IPS DF 6.9 (cell line): ENCODE measurements around the gene SLC45A3.
"Not testable (repeated sequence)": the region's sequence is repeated elsewhere in the genome, so short reads cannot be mapped to it uniquely, and the experiment has no call there.

Experiments used
- DNase-seq: peaks from one replicate; pipeline ENCODE4 v3.0.0-alpha.2; 2013; ENCODE audit warnings: low read depth, low spot score
- H3K27ac ChIP-seq: one replicate; pipeline ENCODE4 v1.5.1; 2013; ENCODE audit warnings: low read length, control low read depth
- H3K27me3 ChIP-seq: 2 replicates; pipeline ENCODE4 v1.6.1; 2013; ENCODE audit warnings: mild to moderate bottlenecking, low read length; ENCODE audit not compliant: control insufficient read depth, insufficient read depth
- H3K36me3 ChIP-seq: 2 replicates; pipeline ENCODE4 v1.6.1; 2013; ENCODE audit warnings: low read length; ENCODE audit not compliant: control insufficient read depth, insufficient read depth
- H3K4me1 ChIP-seq: 2 replicates; pipeline ENCODE4 v1.6.1; 2013; ENCODE audit warnings: low read length; ENCODE audit not compliant: control insufficient read depth, insufficient read depth
- H3K4me3 ChIP-seq: 2 replicates; pipeline ENCODE4 v1.5.1; 2013; ENCODE audit warnings: mild to moderate bottlenecking, low read length
- H3K9me3 ChIP-seq: 2 replicates; pipeline ENCODE4 v1.6.1; 2013; ENCODE audit warnings: low read length, inconsistent platforms; ENCODE audit not compliant: control insufficient read depth, insufficient read depth
- WGBS: extraction: QIAGEN DNeasy Blood & Tissue Kit; methylation state at CpG from one replicate; pipeline ENCODE4 v1.1.7; 2013; ENCODE audit warnings: mixed read lengths, missing lambda C conversion rate; ENCODE audit not compliant: insufficient read length, insufficient coverage; 5-methylcytosine and 5-hydroxymethylcytosine counted together

The SLC45A3 gene

DNA sequence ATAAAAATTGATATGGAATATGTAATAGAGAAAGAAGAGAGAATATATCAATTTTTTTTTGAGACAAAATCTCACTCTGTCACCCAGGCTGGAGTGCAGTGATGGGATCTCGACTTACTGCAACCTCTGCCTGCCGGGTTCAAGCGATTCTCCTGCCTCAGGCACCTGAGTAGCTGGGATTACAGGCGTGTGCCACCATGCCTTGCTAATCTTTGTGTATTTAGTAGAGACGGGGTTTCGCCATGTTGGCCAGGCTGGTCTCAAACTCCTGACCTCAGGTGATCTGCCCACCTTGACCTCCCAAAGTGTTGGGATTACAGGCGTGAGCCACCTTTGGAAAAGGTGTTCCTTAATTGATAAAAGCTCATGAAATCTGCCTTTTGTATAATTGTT, 44.2 kb downstream of the SLC45A3 start:
- no CpG with 5 or more reads among the region's 7 CpGs for WGBS
- H3K9me3 ChIP-seq, DNase-seq, H3K4me3 ChIP-seq, H3K4me1 ChIP-seq, H3K27ac ChIP-seq, H3K27me3 ChIP-seq, H3K36me3 ChIP-seq: not testable (repeated sequence)

DNA sequence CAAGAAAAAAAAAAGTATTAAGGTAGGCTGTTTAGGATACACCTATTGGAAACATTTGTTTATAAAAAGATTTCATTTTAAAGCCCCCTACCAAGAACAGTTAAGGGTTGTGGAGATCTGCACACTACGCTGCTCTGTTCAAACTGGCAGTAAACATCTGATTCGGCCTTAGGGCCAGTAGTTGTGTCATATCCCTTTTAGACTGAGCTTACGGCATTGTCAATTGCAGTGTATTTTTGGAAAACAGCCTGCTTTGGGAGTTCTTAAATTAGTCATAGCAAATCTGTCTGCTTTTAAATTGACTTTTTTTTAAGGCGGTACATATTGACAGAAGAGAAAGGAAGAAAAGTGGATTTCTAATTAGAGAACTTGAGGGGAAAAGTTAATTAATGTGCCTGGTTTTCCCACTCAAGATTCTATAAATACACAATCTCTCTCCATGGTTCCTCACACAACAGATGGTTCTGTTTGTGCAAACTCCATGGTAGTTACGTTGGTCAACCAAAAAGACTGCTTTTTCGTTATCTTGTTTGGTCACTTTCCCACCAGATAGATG, 46.8 kb downstream of the SLC45A3 start:
- Histone ChIP-seq H3K4me1 (no peaks in the 10 kb centered on the region), H3K4me3 (no peak overlapping the region), H3K9me3 (no peaks in the 10 kb centered on the region), H3K27me3 (no peaks in the 10 kb centered on the region), H3K36me3 (no peaks in the 10 kb centered on the region), H3K27ac (no peak overlapping the region)
- no peak for DNase-seq
- WGBS, result no CpG with 5 or more reads among the region's 6 CpGs

DNA sequence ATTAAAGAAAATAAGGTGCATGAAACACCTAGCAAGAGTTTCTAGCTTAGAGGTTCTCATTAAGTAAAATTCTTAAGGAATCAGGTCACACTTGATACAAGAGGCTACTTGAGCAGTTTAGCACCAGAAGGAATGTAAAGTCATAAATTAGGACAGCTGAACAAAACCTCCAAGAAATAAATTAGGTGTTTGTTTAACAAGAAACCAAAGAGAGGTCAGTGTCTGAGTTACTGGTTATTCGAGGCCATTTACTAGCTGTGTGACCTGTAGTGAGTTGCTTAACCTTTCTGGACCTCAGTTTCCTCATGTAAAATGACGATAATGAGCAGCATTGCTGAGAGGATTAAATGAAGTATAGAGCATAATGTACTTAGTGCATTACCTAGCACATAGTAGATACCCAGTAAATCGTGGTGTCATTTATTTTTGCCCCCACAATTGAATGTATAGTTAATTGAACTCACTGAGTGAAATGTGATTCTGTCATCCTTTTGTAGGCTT, 47.6 kb downstream of the SLC45A3 start:
- DNase-seq, result no peak
- Histone ChIP-seq H3K4me1 (no peaks in the 10 kb centered on the region), H3K36me3 (no peaks in the 10 kb centered on the region), H3K9me3 (no peaks in the 10 kb centered on the region), H3K27me3 (no peaks in the 10 kb centered on the region), H3K4me3 (no peak overlapping the region; the same call in 1 of the 2 replicates), H3K27ac (no peak overlapping the region)
- no CpG with 5 or more reads among the region's 3 CpGs for WGBS

DNA sequence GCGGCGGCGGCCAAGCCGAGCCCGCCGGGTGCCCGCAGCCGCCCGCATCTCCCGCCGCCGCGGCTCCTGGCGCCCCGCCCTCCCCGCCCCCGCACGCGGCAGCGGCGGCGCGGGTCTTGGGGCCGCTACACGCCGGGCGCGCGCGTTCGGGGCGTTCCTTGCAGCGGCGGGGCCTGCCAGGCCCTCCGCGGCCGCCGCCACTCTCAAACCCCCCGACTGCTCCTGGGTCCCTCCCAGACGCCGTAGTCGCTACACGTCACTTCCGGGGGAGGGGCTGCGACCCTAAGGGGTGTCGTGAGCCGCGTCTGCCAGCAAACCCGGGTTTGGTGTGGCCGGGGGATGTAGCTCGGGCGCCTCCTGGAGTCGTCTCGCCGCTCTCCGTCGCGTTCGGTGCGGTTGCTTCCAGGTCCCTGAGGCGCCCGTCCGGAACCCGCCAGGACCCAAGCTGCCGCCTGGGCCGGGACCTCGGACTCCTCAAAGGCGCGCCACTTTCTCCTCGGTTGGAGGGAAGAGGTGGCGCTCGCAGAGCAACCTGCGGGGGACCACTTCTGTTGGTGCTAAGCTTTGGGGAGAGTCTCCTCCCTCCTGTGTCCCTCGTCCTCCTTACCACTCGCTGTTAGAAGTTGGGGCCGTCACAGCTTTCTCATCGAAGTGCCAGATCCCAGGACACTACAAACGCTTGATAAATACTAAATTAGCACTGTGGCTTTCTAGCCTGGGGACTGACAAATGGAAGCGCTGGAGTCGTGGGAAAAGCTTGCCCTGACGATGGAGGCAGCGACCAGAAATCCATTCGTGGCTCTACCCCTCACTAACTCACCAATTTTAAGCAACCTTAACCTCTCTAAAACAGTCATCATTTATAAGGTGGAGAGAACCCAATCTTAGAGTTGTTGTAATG, 48.3 kb downstream of the SLC45A3 start, which contains the start of gene ELK4:
TSS of gene ELK4 (minus strand) at position 244 of the 901 bp plus-strand sequence. CDS start 8,129 bp downstream, outside the sequence.
- Histone ChIP-seq H3K27me3 (no peaks in the 10 kb centered on the region), H3K36me3 (no peaks in the 10 kb centered on the region), H3K4me1 (no peaks in the 10 kb centered on the region), H3K9me3 (no peaks in the 10 kb centered on the region), H3K27ac (no peak within 1 kb of the TSS), H3K4me3 (peak within 1 kb of the TSS; percentile 74; the same call in 1 of the 2 replicates)
- peak; percentile 91 for DNase-seq
- WGBS, result no CpG with 5 or more reads among the region's 83 CpGs

DNA sequence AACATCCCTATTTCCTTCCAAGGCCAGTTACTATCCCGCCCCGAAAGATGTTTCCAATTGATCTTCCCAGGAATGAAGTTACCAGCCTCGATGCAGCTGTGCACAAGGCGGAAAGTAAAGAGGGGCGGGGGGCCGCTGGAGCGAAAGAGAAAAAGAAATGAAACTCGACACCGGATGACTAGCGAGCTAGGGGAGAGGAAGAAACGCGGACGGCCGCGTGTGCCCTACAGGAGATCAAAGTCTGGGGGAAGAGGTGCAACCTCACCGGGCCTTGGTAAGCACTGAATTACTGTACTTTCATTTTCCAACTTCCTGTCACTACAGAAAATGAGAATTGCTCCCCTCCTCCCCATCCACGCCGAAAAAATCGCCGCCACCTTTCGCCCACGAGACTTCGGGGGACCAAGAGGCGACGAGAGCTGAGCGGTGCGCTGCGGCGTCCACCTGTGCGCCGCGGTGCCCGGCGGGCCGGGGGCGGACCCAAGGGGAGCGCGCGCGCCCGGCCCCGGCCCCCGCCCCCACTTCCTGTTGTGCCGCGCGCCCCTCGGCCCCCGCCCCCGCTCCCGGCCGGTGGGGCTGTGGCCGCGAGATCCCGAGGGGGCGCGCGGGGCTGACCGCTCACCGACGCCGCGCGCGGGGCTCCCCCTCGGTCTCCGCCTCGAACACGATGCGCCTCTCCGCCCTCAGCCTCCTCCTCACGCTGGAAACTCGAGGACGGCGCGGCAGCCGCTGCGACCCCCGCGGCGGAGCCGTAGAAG, 49.1 kb downstream of the SLC45A3 start:
- Histone ChIP-seq H3K9me3 (no peaks in the 10 kb centered on the region), H3K36me3 (no peaks in the 10 kb centered on the region), H3K27ac (no peak overlapping the region), H3K27me3 (no peaks in the 10 kb centered on the region), H3K4me1 (no peaks in the 10 kb centered on the region), H3K4me3 (peak overlapping the region; percentile 74; the same call in 1 of the 2 replicates)
- DNase-seq, result no peak
- no CpG with 5 or more reads among the region's 81 CpGs for WGBS

DNA sequence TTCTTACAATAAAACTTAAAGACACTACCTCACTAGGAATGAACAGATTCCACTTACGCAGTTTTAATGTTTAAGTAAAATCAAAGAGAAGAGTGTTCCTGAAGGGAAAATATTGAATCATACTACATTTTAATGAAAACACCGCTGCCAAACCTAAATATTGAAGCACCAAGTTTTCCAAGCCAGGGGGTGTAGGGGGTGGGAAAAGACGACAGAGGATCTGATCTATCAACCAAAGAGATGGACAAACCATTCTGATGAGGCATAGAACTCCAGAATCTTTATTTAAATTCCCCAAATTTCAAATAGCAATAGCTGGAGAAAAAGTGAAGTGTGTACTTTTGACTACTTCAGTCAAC, 49.7 kb downstream of the SLC45A3 start:
- Histone ChIP-seq H3K27ac (no peak overlapping the region), H3K27me3 (no peaks in the 10 kb centered on the region), H3K4me3 (peak overlapping the region; percentile 74; the same call in 1 of the 2 replicates), H3K4me1 (no peaks in the 10 kb centered on the region), H3K36me3 (no peaks in the 10 kb centered on the region), H3K9me3 (no peaks in the 10 kb centered on the region)
- WGBS, result no CpG with 5 or more reads among the region's 3 CpGs
- no peak for DNase-seq

DNA sequence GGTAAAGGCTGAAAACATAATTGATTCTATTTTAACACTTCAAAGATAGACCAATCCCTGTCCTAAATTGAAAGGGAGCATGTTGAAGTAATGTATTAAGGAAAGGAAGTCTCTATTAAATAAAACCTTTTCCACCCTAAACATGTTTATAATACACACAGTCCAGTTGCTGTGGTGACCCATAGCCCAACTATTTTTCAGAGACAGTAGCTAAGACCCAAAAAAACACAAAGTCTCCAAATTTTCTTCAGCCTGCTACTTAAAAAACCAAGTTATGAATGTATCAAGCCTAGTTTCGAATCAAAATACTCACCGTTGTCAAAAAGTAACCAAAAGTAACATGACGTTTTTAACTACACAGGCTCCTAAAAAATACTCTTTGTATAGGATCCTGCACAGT, 50.1 kb downstream of the SLC45A3 start:
- no CpG with 5 or more reads among the region's 3 CpGs for WGBS
- H3K27ac ChIP-seq, result no peak overlapping the region
- no peaks in the 10 kb centered on the region for H3K4me1 ChIP-seq
- no peak overlapping the region for H3K4me3 ChIP-seq
- no peak for DNase-seq
- no peaks in the 10 kb centered on the region for H3K36me3 ChIP-seq
- no peaks in the 10 kb centered on the region for H3K9me3 ChIP-seq
- no peaks in the 10 kb centered on the region for H3K27me3 ChIP-seq

DNA sequence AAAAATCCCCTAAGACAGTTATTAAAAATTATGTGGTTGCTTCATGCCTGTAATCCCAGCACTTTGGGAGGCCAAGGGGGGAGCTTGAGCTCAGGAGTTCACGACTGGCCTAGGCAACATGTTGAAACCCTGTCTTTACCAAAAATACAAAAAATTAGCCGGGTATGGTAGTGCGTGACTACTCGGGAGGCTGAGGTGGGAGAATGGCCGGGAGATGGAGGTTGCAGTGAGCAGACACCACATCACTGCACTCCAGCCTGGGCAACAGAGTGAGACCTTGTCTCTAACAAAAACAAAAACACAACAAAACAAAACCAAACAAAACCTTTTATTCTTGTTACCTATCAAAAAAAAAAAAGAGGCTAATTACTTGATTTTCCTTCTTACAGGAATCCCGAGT, 50.6 kb downstream of the SLC45A3 start:
- Histone ChIP-seq H3K27ac (no peak overlapping the region), H3K9me3 (no peaks in the 10 kb centered on the region), H3K4me3 (no peak overlapping the region), H3K36me3 (no peaks in the 10 kb centered on the region), H3K4me1 (no peaks in the 10 kb centered on the region), H3K27me3 (no peaks in the 10 kb centered on the region)
- no peak for DNase-seq
- WGBS, result no CpG with 5 or more reads among the region's 6 CpGs

DNA sequence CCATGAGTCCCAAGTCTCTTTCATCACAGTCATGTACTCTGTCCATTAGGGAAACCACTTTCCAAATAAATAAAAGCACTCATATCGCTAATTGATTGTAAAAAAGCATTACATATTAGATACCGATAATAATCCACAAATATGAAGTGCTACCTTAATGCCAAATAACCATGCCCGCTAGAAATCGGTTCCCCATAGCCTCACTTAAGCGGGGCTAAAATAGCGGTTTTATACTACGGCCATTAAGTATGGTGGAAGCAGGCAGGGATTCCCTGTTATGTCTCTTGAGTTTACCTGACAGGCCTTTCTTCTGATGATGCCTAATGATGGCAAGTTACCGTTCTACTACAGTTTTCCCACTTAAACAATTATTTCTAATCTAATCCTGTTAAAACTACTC, 52.4 kb downstream of the SLC45A3 start:
- Histone ChIP-seq H3K36me3 (no peaks in the 10 kb centered on the region), H3K27ac (no peak overlapping the region)
- WGBS, result no CpG with 5 or more reads among the region's 8 CpGs

DNA sequence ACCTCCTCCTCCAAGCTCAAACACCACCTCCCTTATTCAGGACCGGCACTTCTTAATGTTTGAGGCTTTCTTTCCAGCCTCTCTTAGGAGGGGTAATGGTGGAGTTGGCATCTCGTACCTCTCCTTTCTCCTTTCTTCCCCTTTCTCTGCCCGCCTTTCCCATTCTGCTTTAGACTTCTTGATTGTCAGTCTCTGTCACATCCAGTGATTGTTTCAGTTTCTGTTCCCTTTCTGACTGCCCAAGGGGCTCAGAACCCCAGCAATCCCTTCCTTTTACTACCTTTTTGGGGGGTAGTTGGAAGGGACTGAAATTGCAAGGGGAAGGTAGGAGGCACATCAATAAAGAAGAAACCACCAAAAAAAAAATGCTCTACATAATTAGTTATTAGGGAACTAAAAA, 54.1 kb downstream of the SLC45A3 start:
- no CpG with 5 or more reads among the region's 3 CpGs for WGBS
- Histone ChIP-seq H3K27me3 (no peaks in the 10 kb centered on the region), H3K4me3 (no peak overlapping the region), H3K27ac (no peak overlapping the region), H3K9me3 (no peaks in the 10 kb centered on the region), H3K4me1 (no peaks in the 10 kb centered on the region), H3K36me3 (0 out of 2 replicates have a peak, but pooled peaks cover 2% of the 10 kb centered on the region)
- DNase-seq, result no peak

More for the DNA sequence above, 52.4 kb downstream of the SLC45A3 start:
- DNase-seq, result no peak
- Histone ChIP-seq H3K9me3 (no peaks in the 10 kb centered on the region), H3K27me3 (no peaks in the 10 kb centered on the region), H3K4me3 (no peak overlapping the region), H3K4me1 (no peaks in the 10 kb centered on the region)
